ENCODE measurements around the gene KCNQ1OT1.

DNA sequence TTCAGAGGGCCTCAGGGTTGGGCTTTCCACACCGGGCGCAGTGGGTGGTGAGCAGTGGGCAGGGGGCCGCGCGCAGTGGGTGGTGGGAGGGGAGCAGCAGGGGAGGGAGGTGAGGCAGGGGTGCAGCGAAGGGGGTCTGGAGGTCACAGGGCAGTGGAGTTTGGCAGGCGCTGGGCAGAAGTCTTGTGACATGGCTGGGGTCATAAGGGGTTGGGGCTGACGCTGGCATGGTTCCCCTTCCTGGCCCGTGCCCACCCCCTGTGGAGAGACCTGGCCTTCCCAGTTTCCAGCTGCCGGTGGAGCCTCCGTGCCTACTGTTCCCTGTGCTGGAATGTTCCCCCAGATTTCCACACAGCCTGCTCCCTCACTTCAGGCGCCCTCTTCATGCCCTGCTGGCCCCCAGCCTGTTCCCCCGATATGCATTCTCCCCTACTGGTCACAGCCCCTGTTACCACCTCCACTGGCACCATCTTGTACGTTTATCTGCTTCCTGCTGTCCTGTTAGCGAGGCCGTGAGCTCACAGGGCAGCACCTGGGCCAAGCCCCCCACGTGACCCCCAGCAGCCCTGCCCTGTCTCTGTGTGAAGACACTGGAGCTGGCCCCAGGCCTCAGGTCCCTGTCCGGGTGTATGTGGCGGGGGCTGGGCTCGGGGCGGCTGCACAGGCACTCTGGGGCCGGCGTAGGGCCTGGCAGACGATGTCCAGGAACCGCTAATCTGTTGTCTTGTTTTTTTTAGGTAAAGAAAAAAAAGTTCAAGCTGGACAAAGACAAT is 111.6 kb downstream of the KCNQ1OT1 start:
- TF ChIP-seq CTCF (IDR thresholded peaks at IDR 0.05; ENCODE audit: low read length) (no peak), EZH2 (IDR thresholded peaks at IDR 0.05; ENCODE audit: borderline replicate concordance, low read length) (no peak)

Measured in OCI-LY1 (cell line).